CD4-positive, CD25-positive, alpha-beta regulatory T cell (primary cell): ENCODE data around the gene RAB9A. TPM values are rescaled to one million over a fixed set of nuclear protein-coding genes. Genes with fewer than 3 reads are reported as not detected.

Experiments used
- ATAC-seq, 2 donors: fragments of 150-1000 bp; cut with Tn5 transposase; one replicate each; pipeline ENCODE4 v1.10.0; 2021; ENCODE audit warnings: low read depth in 2 of 2, moderate number of reproducible peaks in 2 of 2, moderate library complexity in 1 of 2
- DNase-seq, 3 donors: peaks; one replicate each; pipeline versions ENCODE4 v3.0.0 to v3.0.0-alpha.2; 2012 to 2022; ENCODE audit warnings: mixed read lengths in 1 of 3
- H3K27ac ChIP-seq: one replicate; pipeline ENCODE4 v1.7.0; 2013; ENCODE audit warnings: mild to moderate bottlenecking, low read length; ENCODE audit not compliant: insufficient read depth, poor library complexity, severe bottlenecking
- H3K27me3 ChIP-seq: one replicate; pipeline ENCODE4 v1.7.0; 2013; ENCODE audit warnings: low read length; ENCODE audit not compliant: control insufficient read depth, insufficient read depth
- H3K36me3 ChIP-seq: one replicate; pipeline ENCODE4 v1.7.0; 2013; ENCODE audit warnings: mild to moderate bottlenecking, low read length, moderate library complexity; ENCODE audit not compliant: control insufficient read depth, insufficient read depth
- H3K4me1 ChIP-seq: 2 replicates; pipeline ENCODE4 v1.7.0; 2013; ENCODE audit warnings: mild to moderate bottlenecking, low read length; ENCODE audit not compliant: insufficient read depth, control insufficient read depth, poor library complexity, severe bottlenecking
- H3K4me3 ChIP-seq: one replicate; pipeline ENCODE4 v1.7.0; 2013; ENCODE audit warnings: low read depth, mild to moderate bottlenecking, low read length, moderate library complexity
- H3K9me3 ChIP-seq, 2 experiments: 1 replicate in 1 of 2; 2 replicates in 1 of 2; pipeline ENCODE4 v1.7.0; 2013; ENCODE audit warnings: low read length in 2 of 2, mild to moderate bottlenecking in 1 of 2, moderate library complexity in 1 of 2; ENCODE audit not compliant: control insufficient read depth in 2 of 2
- H3K27ac Mint-ChIP-seq, 3 donors: one replicate each; pipeline ENCODE4 v1.8.0; 2020 to 2022; ENCODE audit warnings: mild to moderate bottlenecking in 3 of 3, mixed read lengths in 3 of 3, moderate library complexity in 2 of 3
- H3K27me3 Mint-ChIP-seq: one replicate; pipeline ENCODE4 v1.8.0; 2022; ENCODE audit warnings: mild to moderate bottlenecking, mixed read lengths
- H3K36me3 Mint-ChIP-seq: one replicate; pipeline ENCODE4 v1.8.0; 2020; ENCODE audit warnings: mixed read lengths
- H3K4me1 Mint-ChIP-seq, 4 donors: one replicate each; pipeline ENCODE4 v1.8.0; 2020 to 2022; ENCODE audit warnings: mixed read lengths in 4 of 4, mild to moderate bottlenecking in 1 of 4
- H3K4me3 Mint-ChIP-seq, 4 donors: one replicate each; pipeline ENCODE4 v1.8.0; 2020 to 2022; ENCODE audit warnings: mild to moderate bottlenecking in 4 of 4, mixed read lengths in 4 of 4, moderate library complexity in 3 of 4
- H3K9me3 Mint-ChIP-seq, 7 donors: one replicate each; pipeline ENCODE4 v1.8.0; 2020 to 2022; ENCODE audit warnings: mixed read lengths in 7 of 7, mild to moderate bottlenecking in 3 of 7, moderate library complexity in 2 of 7
- polyA plus RNA-seq, 4 donors: library from polyadenylated mRNA; unstranded; fragments of 300-500 nt; fragmentation: Illumina TruSeq; gene quantifications; one replicate each; pipeline ENCODE4 v1.2.3, GENCODE V29; 2021
- total RNA-seq: library from RNA; stranded (reverse); gene quantifications from one replicate; pipeline ENCODE4 v1.2.3, GENCODE V29; 2022

Gene RAB9A
- total and polyA plus RNA-seq, 5 donors from 2014 or later = 22.8 to 33.4 (median 25.0) TPM

- H3K27me3 ChIP-seq = no peaks in the 10 kb centered on the region
- peak overlapping the region; percentile 98 for H3K27ac ChIP-seq
- Mint-ChIP-seq H3K4me1 (peaks cover 35 to 78% (median 38%) of the 10 kb centered on the region in 4 donors), H3K9me3 (peaks cover 0 to 5% (median 0%) of the 10 kb centered on the region in 7 donors), H3K4me3 (peak overlapping the region; percentile 91 to 99 (median 98)), H3K36me3 (peaks cover 29% of the 10 kb centered on the region), H3K27ac (peak overlapping the region; percentile 96 to 97 (median 96)), H3K27me3 (no peaks in the 10 kb centered on the region)
- H3K36me3 ChIP-seq = peaks cover 8% of the 10 kb centered on the region
- ATAC-seq = no peak
- peaks cover 25% of the 10 kb centered on the region for H3K4me1 ChIP-seq
- DNase-seq = no peak
- no peaks in the 10 kb centered on the region for H3K9me3 ChIP-seq
- peak overlapping the region; percentile 89 for H3K4me3 ChIP-seq
These were observed 44.6 kb downstream of the RAB9A start for GRCh38 chrX:13733506-13733905.

GRCh38 chrX:13734278-13735172, 45.6 kb downstream of the RAB9A start, which contains the start of the genes OFD1 and TRAPPC2:
TSS of gene OFD1 (plus strand) at chrX:13734748. CDS start at chrX:13735072, 324 bp downstream.
TSS of gene TRAPPC2 (minus strand) at chrX:13734620. CDS start at chrX:13719963, 14,657 bp downstream.
- peak within 1 kb of the TSS; percentile 96 to 99 (median 97) for H3K27ac Mint-ChIP-seq
- ATAC-seq = peak; percentile 90 to 91
- no peaks in the 10 kb centered on the region for H3K9me3 ChIP-seq
- H3K4me1 Mint-ChIP-seq = peaks cover 33 to 71% (median 36%) of the 10 kb centered on the region in 4 donors
- peaks cover 8% of the 10 kb centered on the region for H3K36me3 ChIP-seq
- H3K27me3 ChIP-seq = no peaks in the 10 kb centered on the region
- peaks cover 22% of the 10 kb centered on the region for H3K36me3 Mint-ChIP-seq
- H3K9me3 Mint-ChIP-seq = peaks cover 0 to 3% (median 0%) of the 10 kb centered on the region in 7 donors
- DNase-seq = peak; percentile 85 to 97 (median 91)
- H3K27ac ChIP-seq = peak within 1 kb of the TSS; percentile 98
- H3K4me3 ChIP-seq = peak within 1 kb of the TSS; percentile 89
- H3K4me1 ChIP-seq = peaks cover 25% of the 10 kb centered on the region
- peak within 1 kb of the TSS; percentile 91 to 99 (median 98) for H3K4me3 Mint-ChIP-seq
- no peaks in the 10 kb centered on the region for H3K27me3 Mint-ChIP-seq

GRCh38 chrX:13741695-13742094, 52.8 kb downstream of the RAB9A start:
- DNase-seq (no peak), ATAC-seq (no peak)
- Mint-ChIP-seq H3K27ac (peak overlapping the region; percentile 90 to 95 (median 95)), H3K36me3 (peaks cover 18% of the 10 kb centered on the region), H3K9me3 (peaks cover 0 to 2% (median 0%) of the 10 kb centered on the region in 7 donors), H3K27me3 (no peaks in the 10 kb centered on the region), H3K4me3 (peak overlapping the region in 3 of 4 donors; percentile 11 to 79 (median 77)), H3K4me1 (peaks cover 16 to 42% (median 24%) of the 10 kb centered on the region in 4 donors)
- H3K27me3 ChIP-seq = no peaks in the 10 kb centered on the region
- peak overlapping the region; percentile 86 for H3K27ac ChIP-seq
- peaks cover 26% of the 10 kb centered on the region for H3K36me3 ChIP-seq
- peaks cover 12% of the 10 kb centered on the region for H3K4me1 ChIP-seq
- H3K9me3 ChIP-seq = no peaks in the 10 kb centered on the region
- peak overlapping the region; percentile 31 for H3K4me3 ChIP-seq

- H3K4me3 Mint-ChIP-seq = peak overlapping the region; percentile 71 to 84 (median 78)
- Histone ChIP-seq H3K36me3 (peaks cover 33% of the 10 kb centered on the region), H3K9me3 (no peaks in the 10 kb centered on the region), H3K27ac (peak overlapping the region; percentile 86), H3K4me1 (peaks cover 4% of the 10 kb centered on the region), H3K27me3 (no peaks in the 10 kb centered on the region), H3K4me3 (peak overlapping the region; percentile 73)
- H3K27ac Mint-ChIP-seq = peak overlapping the region; percentile 90 to 95 (median 95)
- peaks cover 14% of the 10 kb centered on the region for H3K36me3 Mint-ChIP-seq
- H3K27me3 Mint-ChIP-seq = no peaks in the 10 kb centered on the region
- ATAC-seq = peak; percentile 88 to 90
- H3K4me1 Mint-ChIP-seq = peaks cover 13 to 37% (median 23%) of the 10 kb centered on the region in 4 donors
- H3K9me3 Mint-ChIP-seq = peaks cover 0 to 2% (median 0%) of the 10 kb centered on the region in 7 donors
- DNase-seq = peak; percentile 15 to 90 (median 57)
These were observed 53.7 kb downstream of the RAB9A start for GRCh38 chrX:13742397-13743176.

- no peak overlapping the region for H3K4me3 Mint-ChIP-seq
- H3K27ac Mint-ChIP-seq = no peak overlapping the region
- no peaks in the 10 kb centered on the region for H3K27me3 Mint-ChIP-seq
- Histone ChIP-seq H3K4me1 (peaks cover 8% of the 10 kb centered on the region), H3K27me3 (no peaks in the 10 kb centered on the region), H3K36me3 (peaks cover 54% of the 10 kb centered on the region), H3K9me3 (no peaks in the 10 kb centered on the region), H3K4me3 (no peak overlapping the region), H3K27ac (no peak overlapping the region)
- ATAC-seq = no peak
- peaks cover 26% of the 10 kb centered on the region for H3K36me3 Mint-ChIP-seq
- H3K4me1 Mint-ChIP-seq = peaks cover 7 to 32% (median 21%) of the 10 kb centered on the region in 4 donors
- peak in 2 of 3 donors; percentile 40 to 60 for DNase-seq
- no peaks in the 10 kb centered on the region for H3K9me3 Mint-ChIP-seq
These were observed 58.9 kb downstream of the RAB9A start for GRCh38 chrX:13747836-13748235.

GRCh38 chrX:13748486-13748885, 59.6 kb downstream of the RAB9A start:
- H3K27me3 ChIP-seq = no peaks in the 10 kb centered on the region
- peaks cover 6 to 29% (median 23%) of the 10 kb centered on the region in 4 donors for H3K4me1 Mint-ChIP-seq
- peaks cover 5% of the 10 kb centered on the region for H3K4me1 ChIP-seq
- no peak overlapping the region for H3K27ac ChIP-seq
- H3K36me3 Mint-ChIP-seq = peaks cover 29% of the 10 kb centered on the region
- ATAC-seq (no peak), DNase-seq (no peak)
- H3K4me3 Mint-ChIP-seq = no peak overlapping the region
- no peaks in the 10 kb centered on the region for H3K27me3 Mint-ChIP-seq
- H3K36me3 ChIP-seq = peaks cover 60% of the 10 kb centered on the region
- no peaks in the 10 kb centered on the region for H3K9me3 ChIP-seq
- no peak overlapping the region for H3K4me3 ChIP-seq
- H3K9me3 Mint-ChIP-seq = no peaks in the 10 kb centered on the region
- no peak overlapping the region for H3K27ac Mint-ChIP-seq

GRCh38 chrX:13750204-13750603, 61.3 kb downstream of the RAB9A start:
- Mint-ChIP-seq H3K27ac (peak overlapping the region in 1 of 3 donors; percentile 59), H3K9me3 (no peaks in the 10 kb centered on the region), H3K4me3 (peak overlapping the region in 1 of 4 donors; percentile 7), H3K27me3 (no peaks in the 10 kb centered on the region), H3K4me1 (peaks cover 10 to 29% (median 22%) of the 10 kb centered on the region in 4 donors), H3K36me3 (peaks cover 24% of the 10 kb centered on the region)
- Histone ChIP-seq H3K4me1 (peaks cover 11% of the 10 kb centered on the region), H3K4me3 (no peak overlapping the region), H3K36me3 (peaks cover 52% of the 10 kb centered on the region), H3K9me3 (no peaks in the 10 kb centered on the region), H3K27me3 (no peaks in the 10 kb centered on the region), H3K27ac (peak overlapping the region; percentile 34)
- peak in 1 of 2 donors; percentile 42 for ATAC-seq
- peak in 2 of 3 donors; percentile 43 to 67 for DNase-seq
